Epithelial cell of proximal tubule (primary cell): ENCODE measurements around the gene PAPSS2. TPM values are rescaled to one million over a fixed set of nuclear protein-coding genes. Genes with fewer than 3 reads are reported as not detected.

Source experiments
- DNase-seq: peaks from one replicate; pipeline ENCODE4 v3.0.0-alpha.2; 2011; ENCODE audit warnings: low read depth
- H3K4me3 ChIP-seq: 2 replicates; pipeline ENCODE4 v1.5.1; 2011; ENCODE audit warnings: low read depth, mild to moderate bottlenecking, low read length
- CTCF ChIP-seq: conservative IDR thresholded peaks from 2 replicates; pipeline ENCODE4 v1.5.1; 2012; ENCODE audit warnings: low read depth, mild to moderate bottlenecking, low read length
- total RNA-seq: library from RNA; depleted of rRNA; stranded (reverse); fragments of >200 nt; gene quantifications from 2 replicates; pipeline ENCODE4 v1.2.3, GENCODE V29; 2015

The PAPSS2 gene
- total RNA-seq, 1 donor from 2014 or later = 15.6 TPM

DNA sequence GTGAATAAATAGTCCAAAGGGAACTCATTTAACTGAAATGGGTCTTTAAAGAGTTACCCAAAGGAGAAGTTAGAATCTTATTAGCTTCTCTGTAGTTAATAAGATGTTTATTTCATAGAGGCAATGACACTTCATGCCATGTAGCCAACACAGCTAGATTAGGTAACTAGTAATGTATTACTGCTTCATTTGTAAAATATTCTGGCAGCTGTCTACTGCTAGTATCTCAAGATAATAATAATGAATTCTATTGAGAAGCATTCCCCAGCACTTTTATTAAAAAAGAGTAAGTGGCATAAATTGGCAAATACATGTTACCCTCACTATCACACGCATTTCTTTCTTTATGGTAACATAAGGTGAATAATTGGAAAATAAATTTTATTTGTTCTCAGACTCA is 10.1 kb downstream of the PAPSS2 start:
- DNase-seq = no peak
- no peak for TF ChIP-seq CTCF
- H3K4me3 ChIP-seq = no peak overlapping the region

DNA sequence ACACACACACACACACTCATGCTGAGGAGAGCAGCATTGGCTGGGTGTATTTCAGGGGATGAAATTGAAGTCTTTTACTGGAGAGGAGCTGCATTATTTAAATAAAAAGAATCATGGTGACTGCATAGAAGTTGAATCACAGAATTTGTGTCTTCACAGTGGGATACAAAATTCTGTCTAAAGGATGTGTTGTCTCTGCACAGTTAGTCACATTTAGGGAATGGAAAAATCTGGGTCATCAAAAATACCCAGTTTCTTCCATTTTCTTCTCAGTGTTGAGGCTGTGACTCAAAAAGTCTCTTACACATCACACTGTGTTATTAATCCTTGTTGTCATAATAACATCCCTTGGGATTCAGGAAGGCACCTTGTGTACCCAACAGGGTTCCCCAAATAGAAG is 10.9 kb downstream of the PAPSS2 start:
- TF ChIP-seq CTCF = no peak
- DNase-seq = no peak
- no peak overlapping the region for H3K4me3 ChIP-seq

GRCh38 chr10:87671139-87671815 is 11.6 kb downstream of the PAPSS2 start:
- no peak overlapping the region for H3K4me3 ChIP-seq
- DNase-seq = no peak
- TF ChIP-seq CTCF = no peak

DNA sequence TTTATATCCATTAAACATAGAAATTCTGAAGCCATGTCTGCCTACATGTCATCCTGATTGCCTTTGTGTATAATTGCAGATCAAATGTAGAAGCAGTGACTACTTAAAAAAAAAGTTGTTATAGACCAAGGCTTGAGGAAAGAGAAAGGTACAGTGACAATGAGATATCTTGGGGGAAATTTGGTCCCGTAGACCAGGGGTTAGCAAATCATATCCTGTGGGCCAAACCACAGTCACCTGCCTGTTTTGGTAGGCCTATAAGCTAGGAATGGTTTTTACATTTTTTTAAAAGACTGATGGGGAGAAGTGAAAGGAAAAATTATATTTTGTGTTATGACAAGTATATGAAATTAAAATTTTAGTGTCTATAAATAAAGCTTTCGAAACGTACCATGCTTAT is 12.9 kb downstream of the PAPSS2 start:
- H3K4me3 ChIP-seq = no peak overlapping the region
- no peak for DNase-seq
- no peak for TF ChIP-seq CTCF

DNA sequence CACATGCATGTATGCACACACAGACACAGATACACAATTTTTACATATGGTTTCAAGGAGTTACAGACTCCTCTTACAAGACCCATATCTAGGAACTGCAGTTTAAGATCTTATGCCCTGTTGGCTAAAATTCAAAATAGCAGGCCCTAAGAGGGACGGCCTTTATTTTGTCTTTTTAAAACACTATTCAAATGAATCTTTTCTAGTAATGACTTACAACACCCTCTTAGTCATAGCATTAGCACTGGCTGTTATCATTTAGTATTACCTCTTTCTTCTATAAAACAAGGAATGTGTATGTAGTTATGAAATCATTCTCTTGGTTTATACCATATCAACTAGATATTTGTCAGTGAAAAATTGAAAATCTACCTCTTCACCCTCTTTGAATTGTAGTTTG is 15.3 kb downstream of the PAPSS2 start:
- H3K4me3 ChIP-seq = no peak overlapping the region
- no peak for TF ChIP-seq CTCF
- no peak for DNase-seq

DNA sequence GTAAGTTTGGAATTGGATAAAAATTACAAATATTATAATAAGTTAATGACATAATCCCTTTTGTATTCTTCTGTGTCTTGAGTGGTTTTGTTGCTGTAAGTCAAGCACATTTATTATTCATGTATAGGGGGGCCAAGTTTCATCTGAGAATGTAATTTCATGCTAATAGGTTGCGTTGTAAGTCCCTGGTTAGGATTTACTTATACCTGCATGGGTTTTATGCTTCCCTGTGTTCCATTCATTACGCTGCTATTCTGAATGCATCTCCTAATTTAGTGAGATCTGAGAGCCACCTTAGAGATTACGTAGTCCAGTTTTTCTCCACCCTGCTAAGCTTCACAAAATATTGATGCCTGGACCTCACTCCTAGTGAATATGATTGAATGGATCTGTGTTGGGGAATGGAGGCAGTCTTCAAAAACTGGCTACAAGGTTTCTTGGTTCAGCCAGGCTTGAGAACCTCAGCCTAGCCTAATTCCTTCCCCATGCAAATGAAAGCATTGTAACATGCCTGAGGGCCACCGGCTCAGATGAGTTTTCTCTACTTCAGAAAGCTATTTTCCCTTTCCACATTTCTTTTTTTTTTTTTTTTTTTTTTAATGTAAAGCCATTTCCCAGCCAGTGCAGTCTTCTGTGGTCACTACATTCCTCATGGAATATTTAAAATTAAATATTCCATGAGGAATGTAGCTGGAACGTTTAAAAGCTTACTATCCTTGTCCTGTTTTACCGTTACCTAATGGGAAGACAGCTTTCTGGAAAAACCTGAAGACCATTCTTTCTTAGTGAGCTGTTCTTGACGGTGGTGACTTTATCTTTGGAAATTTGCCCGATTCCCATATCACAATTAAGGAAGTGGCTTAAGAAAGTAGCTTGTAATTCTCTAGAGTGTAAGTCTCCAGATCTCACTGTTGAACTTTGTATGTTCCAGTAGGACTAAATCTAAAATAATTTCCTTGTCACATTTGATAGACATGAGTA is 16.0 kb downstream of the PAPSS2 start:
- TF ChIP-seq CTCF = no peak
- H3K4me3 ChIP-seq = no peak overlapping the region
- peak; percentile 66 for DNase-seq
